Measurements from ENCODE around the gene AP2A2. TPM values are rescaled to one million over a fixed set of nuclear protein-coding genes. Genes with fewer than 3 reads are reported as not detected.

The AP2A2 gene
- total RNA-seq, 1 donor from 2014 or later, result 53.8 TPM

GRCh38 chr11:1034001-1034400, 108.3 kb downstream of the AP2A2 start:
- Mint-ChIP-seq H3K4me3 (no peak overlapping the region), H3K27me3 (no peaks in the 10 kb centered on the region), H3K27ac (no peak overlapping the region), H3K4me1 (no peaks in the 10 kb centered on the region), H3K36me3 (ENCODE audit: low read depth) (no peaks in the 10 kb centered on the region), H3K9me3 (no peaks in the 10 kb centered on the region)
- intact Hi-C loops (cut with micrococcal nuclease), result no loop called here
- no peak for DNase-seq

DNA sequence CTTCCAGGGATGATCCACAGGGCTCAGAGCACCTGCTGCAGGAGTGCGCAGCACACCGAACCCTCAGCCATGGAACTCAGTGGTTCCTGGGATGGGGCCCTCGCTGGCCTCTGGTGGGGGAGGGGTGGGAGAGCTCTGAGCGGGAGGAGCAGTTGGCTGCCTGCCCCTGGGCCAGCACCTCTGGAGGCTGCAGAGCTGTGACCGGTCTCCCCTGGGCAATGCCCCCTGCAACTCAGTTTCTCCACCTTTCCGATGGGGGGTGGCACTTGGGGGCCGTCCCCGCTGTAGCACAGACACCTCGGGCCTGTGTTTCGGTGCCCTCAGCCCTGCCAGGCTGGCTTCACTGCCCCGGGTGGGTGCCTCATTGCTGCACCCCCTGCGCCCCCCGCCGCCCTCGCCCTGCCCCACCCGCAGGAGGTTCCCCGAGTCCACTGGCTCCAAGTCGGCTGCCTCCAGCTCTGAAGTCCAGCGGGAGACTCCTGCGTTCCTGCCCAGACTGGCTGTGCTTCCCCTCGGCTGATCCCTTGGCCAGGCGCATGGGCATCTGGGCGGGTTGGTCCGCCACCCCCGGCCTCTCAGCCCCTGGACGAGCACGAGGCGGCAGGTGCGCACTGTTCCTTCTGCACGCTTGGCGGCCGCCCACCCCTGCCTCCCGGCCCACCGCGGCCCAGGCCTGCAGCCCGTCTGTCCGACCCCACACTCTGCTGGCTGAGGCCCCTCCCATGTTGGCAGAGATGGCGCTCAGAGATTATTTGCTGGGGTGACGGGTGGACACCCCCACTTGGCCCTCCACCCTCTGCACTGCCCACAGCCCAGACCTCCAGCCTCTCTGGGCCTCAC, 109.0 kb downstream of the AP2A2 start:
- intact Hi-C loops (cut with micrococcal nuclease), result no loop called here
- Mint-ChIP-seq H3K9me3 (no peaks in the 10 kb centered on the region), H3K27ac (no peak overlapping the region), H3K4me3 (no peak overlapping the region), H3K27me3 (no peaks in the 10 kb centered on the region), H3K4me1 (no peaks in the 10 kb centered on the region), H3K36me3 (ENCODE audit: low read depth) (no peaks in the 10 kb centered on the region)
- DNase-seq, result no peak

GRCh38 chr11:1035577-1036283, 110.1 kb downstream of the AP2A2 start:
- no peaks in the 10 kb centered on the region for H3K9me3 Mint-ChIP-seq
- H3K36me3 Mint-ChIP-seq (ENCODE audit: low read depth), result no peaks in the 10 kb centered on the region
- H3K4me3 Mint-ChIP-seq, result no peak overlapping the region
- no peaks in the 10 kb centered on the region for H3K27me3 Mint-ChIP-seq
- intact Hi-C loops (cut with micrococcal nuclease), result no loop called here
- no peak overlapping the region for H3K27ac Mint-ChIP-seq
- no peak for DNase-seq
- H3K4me1 Mint-ChIP-seq, result no peaks in the 10 kb centered on the region

DNA sequence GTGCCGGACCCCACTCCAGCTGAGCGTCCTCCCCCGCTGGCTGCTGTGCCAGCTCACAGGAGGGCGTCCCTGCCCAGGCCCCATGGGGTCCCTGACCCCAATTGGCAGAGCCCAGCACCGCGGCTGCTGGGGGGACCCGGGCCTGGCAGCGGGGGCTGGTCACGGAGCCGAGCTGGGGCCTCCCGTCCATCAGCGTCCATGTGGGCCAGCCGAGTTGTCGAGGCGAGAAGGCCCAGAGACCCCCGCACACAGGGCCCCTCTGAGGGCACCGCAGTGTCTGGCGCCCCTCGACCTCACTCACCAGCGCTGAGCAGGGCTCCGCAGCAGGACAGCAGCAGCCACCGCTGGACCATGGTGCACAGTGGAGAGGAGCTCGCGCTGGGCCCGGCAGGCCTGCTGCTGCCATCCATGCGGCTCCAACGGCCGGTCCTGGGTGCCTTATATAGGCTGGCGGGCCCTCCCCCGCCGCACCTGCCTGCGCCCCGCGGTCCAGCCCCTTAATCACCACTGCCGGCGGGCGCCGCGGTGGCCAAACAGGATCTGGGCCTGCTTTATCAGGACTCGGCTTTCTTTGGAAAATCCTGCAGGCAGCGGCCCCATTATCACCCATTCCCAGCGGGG, 110.7 kb downstream of the AP2A2 start, which contains the start of gene MUC6:
MUC6 (minus strand) TSS at position 416 of the 621 bp plus-strand sequence; CDS start at position 353, 63 bp downstream.
- intact Hi-C loops (cut with micrococcal nuclease), result no loop called here
- H3K9me3 Mint-ChIP-seq, result no peaks in the 10 kb centered on the region
- H3K4me3 Mint-ChIP-seq, result no peak within 1 kb of the TSS
- H3K36me3 Mint-ChIP-seq (ENCODE audit: low read depth), result no peaks in the 10 kb centered on the region
- DNase-seq, result no peak
- H3K4me1 Mint-ChIP-seq, result no peaks in the 10 kb centered on the region
- H3K27ac Mint-ChIP-seq, result no peak within 1 kb of the TSS
- H3K27me3 Mint-ChIP-seq, result no peaks in the 10 kb centered on the region

- Mint-ChIP-seq H3K36me3 (ENCODE audit: low read depth) (no peaks in the 10 kb centered on the region), H3K9me3 (no peaks in the 10 kb centered on the region), H3K27me3 (no peaks in the 10 kb centered on the region), H3K4me1 (no peaks in the 10 kb centered on the region), H3K4me3 (no peak overlapping the region), H3K27ac (no peak overlapping the region)
- no peak for DNase-seq
- intact Hi-C loops (cut with micrococcal nuclease), result no loop called here
Observed at GRCh38 chr11:1036931-1037330, 111.3 kb downstream of the AP2A2 start.

DNA sequence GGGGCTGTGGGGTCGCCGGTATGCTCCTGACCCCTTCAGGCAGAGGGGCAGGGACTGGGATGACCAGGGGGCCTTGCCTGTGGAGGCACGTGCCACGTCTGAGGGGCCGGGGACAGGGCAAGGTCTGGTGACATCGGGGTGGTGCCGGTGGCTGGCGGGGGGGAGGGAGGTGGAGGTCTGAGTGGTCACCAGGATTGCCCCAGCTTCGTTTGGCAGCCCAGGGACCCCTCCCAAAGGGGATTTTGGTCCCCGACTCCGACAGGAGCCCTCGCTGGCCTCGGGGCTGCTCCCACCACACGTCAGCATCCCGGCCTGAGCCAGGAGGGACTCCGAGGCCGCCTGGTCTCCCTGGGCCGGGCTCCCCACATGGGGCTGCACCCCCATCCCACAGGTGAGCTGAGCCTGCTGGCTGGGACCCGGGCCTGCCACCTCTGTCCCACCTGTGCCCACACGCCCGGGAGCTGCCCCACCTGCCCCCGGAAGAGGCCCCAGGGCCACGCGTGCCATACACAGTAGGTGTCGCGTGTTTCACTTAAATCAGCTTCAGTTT, 111.9 kb downstream of the AP2A2 start:
- Mint-ChIP-seq H3K36me3 (ENCODE audit: low read depth) (no peaks in the 10 kb centered on the region), H3K9me3 (no peaks in the 10 kb centered on the region), H3K4me3 (no peak overlapping the region), H3K27ac (no peak overlapping the region), H3K27me3 (no peaks in the 10 kb centered on the region), H3K4me1 (no peaks in the 10 kb centered on the region)
- no peak for DNase-seq
- intact Hi-C loops (cut with micrococcal nuclease), result no loop called here

DNA sequence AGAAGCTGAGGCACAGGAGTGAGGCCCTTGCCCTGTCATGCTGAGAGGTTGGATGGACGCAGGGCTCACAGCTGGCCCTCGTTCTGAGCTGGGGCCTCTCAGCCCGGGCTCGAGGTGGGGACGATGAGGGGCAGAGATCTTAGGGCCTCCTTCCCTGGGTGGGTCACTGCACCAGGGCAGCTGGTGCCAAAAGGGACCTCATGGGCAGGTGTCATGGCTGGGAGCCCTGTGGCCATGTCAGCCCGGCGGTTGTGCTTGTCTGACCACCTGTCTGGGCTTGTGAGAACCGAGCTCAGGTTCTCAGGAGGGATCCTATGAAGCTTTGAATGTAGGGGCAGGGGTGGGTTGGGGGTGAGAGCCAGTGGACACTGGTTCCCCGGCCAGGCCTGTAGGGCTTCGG, 112.7 kb downstream of the AP2A2 start:
- Mint-ChIP-seq H3K4me1 (no peaks in the 10 kb centered on the region), H3K27ac (no peak overlapping the region), H3K36me3 (ENCODE audit: low read depth) (no peaks in the 10 kb centered on the region), H3K27me3 (no peaks in the 10 kb centered on the region), H3K9me3 (no peaks in the 10 kb centered on the region), H3K4me3 (no peak overlapping the region)
- no peak for DNase-seq
- intact Hi-C loops (cut with micrococcal nuclease), result no loop called here

DNA sequence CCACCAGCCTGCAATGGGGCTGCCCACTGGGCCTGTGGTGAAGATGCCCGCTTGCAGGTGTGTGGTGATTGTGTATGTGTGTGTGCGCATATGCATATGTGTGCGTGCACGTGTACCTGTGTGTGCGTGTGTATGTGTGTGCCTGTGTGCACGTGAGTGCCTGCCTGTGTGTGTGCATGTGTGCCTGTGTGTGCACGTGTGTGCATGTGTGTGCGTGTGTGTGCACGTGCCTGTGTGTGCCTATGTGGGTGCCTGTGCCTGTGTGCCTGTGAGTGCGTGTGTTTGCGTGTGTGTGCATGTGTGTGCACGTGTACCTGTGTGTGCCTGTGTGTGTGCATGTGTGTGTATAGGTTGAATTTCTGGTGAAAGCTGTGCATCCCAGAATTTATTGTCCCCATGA, 113.3 kb downstream of the AP2A2 start:
- no peaks in the 10 kb centered on the region for H3K27me3 Mint-ChIP-seq
- no peaks in the 10 kb centered on the region for H3K4me1 Mint-ChIP-seq
- no peak overlapping the region for H3K4me3 Mint-ChIP-seq
- intact Hi-C loops (cut with micrococcal nuclease), result no loop called here
- H3K27ac Mint-ChIP-seq, result no peak overlapping the region
- no peak for DNase-seq
- no peaks in the 10 kb centered on the region for H3K9me3 Mint-ChIP-seq
- no peaks in the 10 kb centered on the region for H3K36me3 Mint-ChIP-seq (ENCODE audit: low read depth)

DNA sequence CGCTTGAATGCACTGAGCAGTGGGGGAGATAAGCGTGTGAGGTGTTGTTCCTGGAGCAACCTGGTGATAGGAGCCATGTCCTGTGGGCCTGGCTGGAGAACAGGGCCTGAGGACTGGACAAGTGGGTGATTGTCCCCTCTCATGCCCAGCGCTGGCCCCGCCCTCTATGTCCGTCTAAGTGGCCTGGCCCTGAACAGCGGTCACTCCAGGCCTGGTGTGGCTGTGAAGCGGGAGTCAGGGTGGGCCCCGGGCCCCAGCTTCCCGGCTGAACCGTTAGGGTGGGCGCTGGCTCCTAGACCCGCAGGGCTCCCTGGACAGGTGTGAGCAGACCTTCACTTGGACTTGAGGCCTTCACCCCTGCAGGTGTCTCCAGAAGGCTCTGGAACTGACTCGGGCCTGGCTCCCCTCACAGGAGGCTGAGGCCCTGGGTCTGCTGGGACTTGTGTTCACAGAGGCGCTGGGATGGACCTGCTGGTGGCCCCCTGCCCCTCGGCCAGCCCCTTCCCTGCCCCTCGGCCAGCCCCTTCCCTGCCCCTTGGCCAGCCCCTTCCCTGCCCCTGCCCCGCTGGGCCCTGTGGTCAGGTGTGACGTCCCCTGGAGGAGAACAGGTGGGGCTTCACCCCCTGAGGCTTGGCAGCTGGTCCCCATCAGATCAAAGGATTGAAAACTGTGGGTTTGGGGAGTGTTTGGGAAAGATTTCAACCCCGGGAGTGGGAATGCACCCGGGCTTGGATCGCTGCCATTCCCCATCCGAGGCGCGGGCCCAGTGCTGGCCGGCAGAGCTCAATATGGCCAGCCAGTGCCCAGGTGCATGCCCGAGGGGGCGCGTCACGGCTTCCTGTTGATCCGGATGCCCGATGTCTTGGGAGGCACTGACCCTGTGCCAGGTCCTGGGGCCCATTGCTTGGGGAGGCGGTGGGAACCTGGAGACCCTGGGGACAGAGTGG, 114.1 kb downstream of the AP2A2 start:
- H3K9me3 Mint-ChIP-seq, result no peaks in the 10 kb centered on the region
- H3K36me3 Mint-ChIP-seq (ENCODE audit: low read depth), result no peaks in the 10 kb centered on the region
- H3K4me3 Mint-ChIP-seq, result no peak overlapping the region
- no peaks in the 10 kb centered on the region for H3K27me3 Mint-ChIP-seq
- DNase-seq, result no peak
- H3K27ac Mint-ChIP-seq, result no peak overlapping the region
- no peaks in the 10 kb centered on the region for H3K4me1 Mint-ChIP-seq
- intact Hi-C loops (cut with micrococcal nuclease), result no loop called here

DNA sequence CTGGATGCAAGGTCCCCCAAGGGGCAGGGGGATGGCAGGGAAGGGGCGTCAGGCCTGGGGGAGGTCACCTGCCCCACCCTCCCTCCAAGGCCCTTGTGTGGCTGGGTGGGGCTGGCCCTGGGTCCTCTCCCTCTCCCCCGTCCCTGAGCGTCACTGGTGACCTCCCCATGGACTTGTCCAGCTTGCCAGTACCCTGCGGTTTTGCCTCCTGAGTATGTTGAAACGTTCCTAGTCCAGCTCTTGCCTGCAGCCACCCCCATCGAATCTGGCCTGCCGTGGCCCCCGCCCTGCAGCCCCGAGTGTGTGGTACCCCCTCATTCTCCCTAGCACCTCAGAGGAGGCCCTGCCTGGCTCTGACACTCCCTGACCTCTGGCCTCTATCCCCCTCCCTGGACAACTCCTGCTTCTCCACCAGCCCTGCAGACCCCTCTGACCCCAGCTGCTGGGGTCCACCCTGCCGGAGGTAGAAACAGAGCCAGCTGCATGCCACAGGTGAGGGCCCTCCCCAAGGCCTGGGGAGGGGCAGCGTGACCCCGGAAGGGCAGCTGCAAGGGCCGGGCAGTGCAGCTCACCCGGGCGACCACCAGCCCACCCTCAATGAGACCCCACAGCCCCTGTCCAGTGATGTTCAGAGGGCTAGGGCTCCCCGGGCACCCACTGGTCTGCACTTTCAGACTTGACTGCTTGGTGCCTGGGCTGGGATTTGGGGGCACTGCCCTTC, 114.9 kb downstream of the AP2A2 start:
- no peaks in the 10 kb centered on the region for H3K9me3 Mint-ChIP-seq
- no peaks in the 10 kb centered on the region for H3K27me3 Mint-ChIP-seq
- intact Hi-C loops (cut with micrococcal nuclease), result no loop called here
- no peak overlapping the region for H3K4me3 Mint-ChIP-seq
- H3K4me1 Mint-ChIP-seq, result no peaks in the 10 kb centered on the region
- H3K27ac Mint-ChIP-seq, result no peak overlapping the region
- no peaks in the 10 kb centered on the region for H3K36me3 Mint-ChIP-seq (ENCODE audit: low read depth)
- DNase-seq, result no peak

- Mint-ChIP-seq H3K27ac (no peak overlapping the region), H3K36me3 (ENCODE audit: low read depth) (no peaks in the 10 kb centered on the region), H3K9me3 (no peaks in the 10 kb centered on the region), H3K27me3 (no peaks in the 10 kb centered on the region), H3K4me1 (no peaks in the 10 kb centered on the region), H3K4me3 (no peak overlapping the region)
- no peak for DNase-seq
- intact Hi-C loops (cut with micrococcal nuclease), result no loop called here
Observed at GRCh38 chr11:1041149-1041467, 115.4 kb downstream of the AP2A2 start.

- intact Hi-C loops (cut with micrococcal nuclease), result no loop called here
- no peak overlapping the region for H3K4me3 Mint-ChIP-seq
- H3K27ac Mint-ChIP-seq, result no peak overlapping the region
- no peaks in the 10 kb centered on the region for H3K27me3 Mint-ChIP-seq
- H3K9me3 Mint-ChIP-seq, result no peaks in the 10 kb centered on the region
- no peaks in the 10 kb centered on the region for H3K4me1 Mint-ChIP-seq
- H3K36me3 Mint-ChIP-seq (ENCODE audit: low read depth), result no peaks in the 10 kb centered on the region
- DNase-seq, result no peak
Observed at GRCh38 chr11:1041471-1041870, 115.8 kb downstream of the AP2A2 start.

All from activated CD4-positive, alpha-beta T cell treated with anti-CD3 and anti-CD28 coated beads, Interleukin-2, amount 10 ng/mL, durations not matched to agents 24 days and 14 days (primary cell).